SIG-M5 treated with dmso at 0.1 percent for 504 hours (cell line): ENCODE results near the gene AP4E1.
A peak's percentile ranks its signal among the peaks of the same experiment; 100 is the strongest.
"Not testable (repeated sequence)": the region's sequence is repeated elsewhere in the genome, so short reads cannot be mapped to it uniquely, and the experiment has no call there.

Experiments used
- DNase-seq: peaks from one replicate; lab custom pipeline; 2025; ENCODE audit not compliant: unreplicated experiment; lab: John Stamatoyannopoulos, UW

AP4E1 gene

DNA sequence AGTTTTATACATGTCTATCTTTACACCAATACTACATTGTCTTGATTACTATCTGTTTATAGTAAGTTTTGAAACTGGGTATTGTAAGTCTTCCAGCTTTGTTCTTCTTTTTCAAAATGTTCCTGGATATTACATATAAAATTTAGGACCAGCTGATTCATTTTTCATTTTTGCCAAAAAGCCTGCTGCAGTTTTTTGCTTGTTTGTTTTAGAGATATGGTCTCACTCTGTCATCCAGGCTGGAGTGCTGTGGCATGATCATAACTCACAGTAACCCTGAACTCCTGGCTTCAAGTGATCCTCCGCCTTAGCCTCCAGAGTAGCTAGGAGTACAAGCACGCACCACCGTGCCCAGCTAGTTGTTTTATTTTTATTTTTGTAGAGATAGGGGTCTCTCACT is 20.4 kb upstream of the AP4E1 start:
- DNase-seq, result no peak

DNA sequence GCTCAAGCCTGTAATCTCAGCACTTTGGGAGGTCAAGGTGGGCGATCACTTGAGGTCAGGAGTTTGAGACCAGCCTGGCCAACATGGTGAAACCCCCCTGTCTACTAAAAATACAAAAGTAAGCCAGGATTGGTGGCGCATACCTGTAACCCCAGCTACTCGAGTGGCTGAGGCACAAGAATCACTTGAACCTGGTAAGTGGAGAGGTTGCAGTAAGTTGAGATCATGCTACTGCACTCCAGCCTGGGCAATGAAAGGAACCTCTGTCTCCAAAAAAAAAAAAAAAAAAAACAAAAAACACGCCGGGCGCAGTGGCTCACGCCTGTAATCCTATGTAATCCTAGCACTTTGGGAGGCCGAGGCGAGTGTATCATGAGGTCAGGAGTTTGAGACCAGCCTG is 18.9 kb upstream of the AP4E1 start:
- DNase-seq, result no peak

DNA sequence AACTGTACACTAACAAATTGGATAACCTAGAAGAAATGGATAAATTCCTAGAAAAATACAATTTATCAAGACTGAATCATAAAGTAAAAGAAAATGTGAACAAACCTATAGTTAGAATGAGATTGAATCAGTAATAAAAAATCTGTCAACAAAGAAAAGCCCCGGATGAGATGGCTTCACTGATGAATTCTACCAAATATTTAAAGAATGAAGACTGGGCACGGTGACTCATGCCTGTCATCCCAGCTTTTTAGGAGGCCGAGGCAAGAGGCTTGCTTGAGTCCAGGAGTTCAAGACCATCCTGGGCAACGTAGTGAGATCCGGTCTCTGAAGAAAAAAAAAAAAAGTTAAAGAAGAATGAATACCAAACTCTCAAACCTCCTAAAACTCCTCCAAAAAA is 17.7 kb upstream of the AP4E1 start:
- no peak for DNase-seq

DNA sequence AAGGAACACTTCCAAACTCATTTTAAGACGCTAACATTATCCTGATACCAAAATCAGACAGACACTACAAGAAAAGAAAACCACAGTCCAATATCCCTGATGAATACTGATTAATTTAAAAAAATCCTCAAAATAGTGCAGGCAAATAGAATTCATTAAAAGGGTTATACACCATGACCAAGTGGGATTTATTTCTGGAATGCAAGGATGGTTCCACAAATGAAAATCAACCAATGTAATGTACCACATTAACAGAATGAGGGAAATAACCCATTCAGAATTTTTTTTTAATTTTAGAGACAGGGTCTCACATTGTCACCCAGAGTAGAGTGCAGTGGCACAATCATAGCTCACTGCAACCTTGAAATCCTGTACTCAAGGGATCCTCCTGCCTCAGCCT is 17.3 kb upstream of the AP4E1 start:
- no peak for DNase-seq

DNA sequence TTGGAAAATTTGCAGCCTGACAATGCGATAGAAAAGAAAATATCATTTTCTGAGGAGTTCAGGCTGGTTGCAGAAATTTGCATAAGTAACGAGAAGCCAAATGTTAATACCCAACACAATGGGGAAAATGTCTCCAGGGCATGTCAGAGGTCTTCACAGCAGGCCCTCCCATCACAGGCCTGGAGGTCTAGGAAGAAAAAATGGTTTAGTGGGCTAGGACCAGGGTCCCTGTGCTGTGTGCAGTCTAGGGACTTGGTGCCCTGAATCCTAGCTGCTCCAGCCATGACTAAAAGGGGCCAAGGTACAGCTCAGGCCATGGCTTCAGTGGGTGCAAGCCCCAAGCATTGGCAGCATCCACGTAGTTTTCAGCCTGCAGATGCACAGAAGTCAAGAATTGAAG is 14.5 kb upstream of the AP4E1 start:
- DNase-seq, result no peak

DNA sequence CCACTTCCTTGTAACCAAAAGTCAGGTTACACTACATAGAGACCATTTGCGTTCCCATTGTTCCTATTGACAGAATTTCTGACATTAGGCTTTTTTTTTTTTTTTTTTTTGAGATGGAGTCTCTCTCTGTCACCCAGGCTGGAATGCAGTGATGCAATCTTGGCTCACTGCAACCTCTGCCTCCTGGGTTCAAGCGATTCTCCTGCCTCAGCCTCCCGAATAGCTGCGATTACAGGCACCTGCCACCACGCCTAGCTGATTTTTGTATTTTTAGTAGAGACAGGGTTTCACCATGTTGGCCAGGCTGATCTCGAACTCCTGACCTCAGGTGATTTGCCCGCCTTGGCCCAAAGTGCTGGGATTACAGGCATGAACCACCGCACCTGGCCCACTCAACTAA is 7.1 kb upstream of the AP4E1 start:
- not testable (repeated sequence) for DNase-seq

DNA sequence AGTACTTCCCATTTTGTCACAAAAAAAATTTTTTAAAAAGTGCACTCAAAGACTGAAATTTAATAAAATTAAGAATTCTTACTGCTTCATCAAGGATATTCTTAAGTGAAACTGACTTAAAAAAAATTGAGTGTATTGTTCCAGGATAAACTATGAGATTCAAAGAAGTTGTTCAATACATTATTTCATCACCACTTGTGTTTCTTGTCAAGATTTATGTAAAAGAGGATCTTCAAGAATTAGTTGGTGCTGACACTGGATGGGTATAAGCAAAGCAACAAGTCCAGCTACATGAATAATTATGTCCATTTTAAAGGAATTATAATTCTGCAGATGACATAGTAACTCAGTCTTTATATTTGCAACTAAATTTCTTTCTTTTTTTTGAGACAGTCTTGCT is 4.3 kb upstream of the AP4E1 start:
- DNase-seq, result no peak

DNA sequence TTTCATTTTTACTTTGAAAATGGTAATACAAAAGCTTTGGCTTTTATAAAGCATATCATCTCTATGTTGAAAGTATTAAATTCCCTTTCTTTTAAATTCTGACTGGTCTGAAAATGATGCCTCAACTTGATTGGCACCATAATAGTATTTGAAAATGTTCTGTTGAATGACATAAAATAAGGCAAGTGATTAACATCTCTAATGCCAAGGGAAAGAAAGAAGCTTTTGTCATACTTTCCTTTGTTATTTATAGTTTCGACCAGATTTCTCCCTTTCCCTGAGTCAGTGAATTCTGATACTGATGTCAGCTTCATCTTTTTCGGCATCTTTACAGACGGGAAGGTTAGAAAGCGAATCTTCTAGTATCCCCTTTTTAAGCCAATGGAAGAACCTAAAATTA is 3.4 kb upstream of the AP4E1 start:
- no peak for DNase-seq

DNA sequence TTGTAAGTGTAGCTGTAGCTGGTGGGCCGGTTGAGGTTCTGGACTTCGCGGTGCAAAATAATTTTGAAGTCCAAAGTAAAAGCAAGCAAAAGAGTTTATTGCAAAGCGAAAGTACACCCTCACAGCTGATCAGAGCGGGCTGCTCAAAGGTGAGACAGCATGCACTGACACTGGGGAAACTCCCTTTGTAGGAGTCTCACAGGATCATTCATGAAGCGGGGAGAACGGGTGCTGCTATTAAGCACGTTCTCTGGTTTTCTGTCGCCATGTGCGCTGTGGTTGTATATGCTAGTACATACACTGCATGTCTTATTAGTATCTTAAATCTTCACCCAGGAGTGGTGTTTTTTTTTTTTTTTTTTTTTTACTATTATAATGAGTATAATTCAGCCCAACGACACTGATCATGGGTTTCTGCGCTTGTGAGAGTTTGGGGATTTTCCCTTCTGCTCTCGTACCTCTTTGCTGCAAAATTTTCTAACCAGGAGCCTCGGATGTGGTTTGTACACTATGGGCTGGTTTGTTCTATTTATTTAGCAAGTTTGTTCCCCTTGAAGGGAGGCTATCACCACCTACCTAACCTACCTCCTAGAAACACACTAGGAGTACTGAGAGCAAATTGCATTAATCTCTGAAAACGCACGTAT is 1.4 kb upstream of the AP4E1 start:
- DNase-seq, result no peak

DNA sequence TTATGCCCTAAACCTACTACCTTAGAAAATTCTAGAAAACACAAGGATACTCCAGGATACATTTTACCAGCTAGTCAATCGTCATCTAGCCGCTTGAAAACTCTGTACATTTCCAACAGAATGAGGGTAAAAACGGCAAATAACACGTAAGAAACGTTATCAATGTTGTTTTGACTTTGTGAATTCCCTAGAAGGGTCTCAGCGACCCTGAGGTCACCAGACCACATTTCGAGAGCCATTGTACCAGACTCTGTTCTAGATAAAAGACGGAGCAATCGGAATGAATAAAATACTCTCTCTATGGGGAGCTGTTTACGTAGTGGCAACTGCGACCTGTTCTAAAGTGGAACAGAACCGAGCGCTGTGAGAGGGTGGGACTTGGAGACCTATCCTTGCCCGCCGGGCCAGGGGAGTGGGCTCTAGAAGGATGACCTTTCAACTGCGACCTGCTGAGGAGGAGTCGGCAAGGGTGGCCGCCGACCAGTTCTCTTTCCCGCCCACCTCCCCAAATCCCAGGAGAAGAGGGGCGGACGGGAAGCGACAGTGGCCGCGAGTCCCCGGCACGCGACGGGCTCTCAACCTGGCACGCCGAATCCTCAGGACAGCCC is 778 bp upstream of the AP4E1 start:
- peak; percentile 55 for DNase-seq

DNA sequence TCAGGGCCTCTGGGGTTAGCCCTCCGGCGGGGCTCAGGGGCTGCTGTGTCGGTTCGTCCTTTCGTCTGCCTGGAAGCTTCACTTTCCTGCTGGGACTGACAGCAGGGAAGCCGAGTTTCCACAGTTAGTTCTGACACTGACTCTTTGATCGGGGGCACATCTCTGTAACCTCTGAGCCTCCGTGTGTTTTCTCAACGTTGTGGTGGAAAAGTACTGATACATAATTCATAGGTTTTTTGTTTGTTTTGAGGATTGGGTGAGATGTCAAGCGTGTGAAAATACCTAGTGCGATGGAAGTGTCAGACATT is 481 bp downstream of the AP4E1 start:
- no peak for DNase-seq

DNA sequence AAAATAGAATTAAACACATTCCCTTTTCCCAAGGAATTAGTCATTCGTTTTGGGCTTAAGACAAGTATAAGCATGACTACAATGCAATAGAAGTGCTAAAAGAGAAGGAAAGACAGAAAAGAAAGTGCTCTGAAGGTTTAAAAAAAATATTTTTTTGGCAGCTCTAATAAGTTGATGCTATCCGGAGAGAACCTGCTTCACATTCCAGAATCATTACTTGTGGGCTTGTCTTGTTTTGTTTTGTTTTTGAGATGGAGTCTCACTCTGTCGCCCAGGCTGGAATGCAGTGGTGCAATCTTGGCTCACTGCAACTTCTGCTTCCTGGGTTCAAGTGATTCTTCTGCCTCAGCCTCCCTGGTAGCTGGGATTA is 1.9 kb downstream of the AP4E1 start:
- DNase-seq, result not testable (repeated sequence)

DNA sequence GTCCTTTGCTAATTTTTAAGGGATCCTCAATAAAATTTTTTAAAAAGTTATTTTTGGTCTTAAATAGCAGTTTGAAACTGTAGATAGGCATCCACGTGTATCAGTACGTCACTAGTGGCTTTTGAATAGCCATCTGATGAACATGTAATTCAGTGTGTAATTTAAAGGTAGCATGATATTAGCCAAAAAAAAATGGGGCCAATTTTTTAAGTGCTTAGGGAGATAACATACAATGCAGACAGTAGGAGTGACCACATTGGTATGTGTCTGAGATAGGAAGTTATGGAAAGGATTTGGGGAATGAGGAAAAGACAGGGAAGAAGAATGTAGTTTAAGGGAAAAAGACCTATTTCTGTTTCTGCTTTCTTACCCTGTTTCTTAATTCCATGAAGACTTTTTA is 2.5 kb downstream of the AP4E1 start:
- DNase-seq, result no peak

DNA sequence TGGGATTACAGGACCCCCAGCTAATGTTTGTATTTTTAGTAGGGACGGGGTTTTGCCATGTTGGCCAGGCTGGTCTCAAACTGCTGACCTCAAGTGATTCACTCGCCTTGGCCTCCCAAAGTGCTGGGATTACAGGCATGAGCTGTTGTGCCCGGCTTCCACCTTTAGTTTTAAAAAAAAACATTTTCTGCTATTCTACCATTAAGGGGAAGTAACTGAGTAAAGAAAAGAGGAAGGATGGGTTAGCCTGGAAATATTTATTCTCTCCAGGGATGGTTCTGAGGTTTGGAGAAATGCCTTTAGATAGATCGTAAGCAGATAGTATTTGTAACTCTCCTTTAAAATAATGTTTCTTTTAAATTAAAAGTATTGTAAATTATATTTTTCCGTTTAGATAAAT is 3.1 kb downstream of the AP4E1 start:
- DNase-seq, result peak; percentile 79

DNA sequence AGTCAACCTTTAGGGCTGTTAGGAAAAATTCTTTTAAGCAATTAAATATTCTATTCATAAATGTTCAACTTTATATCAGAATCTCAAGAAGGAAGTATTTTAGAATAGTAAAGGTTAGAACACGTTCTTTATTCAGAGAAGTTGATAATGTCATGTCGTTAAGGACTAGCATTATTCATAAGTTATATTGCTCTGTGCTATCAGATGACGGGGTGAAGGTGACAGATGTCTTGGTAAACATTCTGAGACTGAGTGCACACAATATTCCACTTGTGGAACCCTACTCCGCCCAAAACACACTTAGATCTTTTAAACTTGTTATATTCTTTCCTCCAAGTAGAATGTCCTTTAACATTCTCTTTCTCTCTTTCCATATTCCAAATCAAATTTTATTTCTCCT is 7.9 kb downstream of the AP4E1 start:
- no peak for DNase-seq

DNA sequence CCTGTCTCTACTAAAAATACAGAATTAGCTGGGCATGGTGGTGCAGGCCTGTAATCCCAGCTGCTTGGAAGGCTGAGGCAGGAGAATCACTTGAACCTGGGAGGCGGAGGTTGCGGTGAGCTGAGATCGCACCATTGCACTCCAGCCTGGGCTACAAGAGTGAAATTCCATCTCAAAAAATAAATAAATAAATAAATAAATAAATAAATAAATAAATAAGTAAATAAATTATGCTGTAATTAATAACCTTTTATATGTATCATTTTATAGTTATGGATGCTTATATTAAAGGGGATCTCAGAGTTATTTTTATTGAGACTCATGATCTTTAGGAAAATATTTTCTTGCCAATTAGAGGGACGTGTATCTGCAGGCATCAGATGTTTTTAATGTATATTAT is 10.9 kb downstream of the AP4E1 start:
- DNase-seq, result not testable (repeated sequence)

DNA sequence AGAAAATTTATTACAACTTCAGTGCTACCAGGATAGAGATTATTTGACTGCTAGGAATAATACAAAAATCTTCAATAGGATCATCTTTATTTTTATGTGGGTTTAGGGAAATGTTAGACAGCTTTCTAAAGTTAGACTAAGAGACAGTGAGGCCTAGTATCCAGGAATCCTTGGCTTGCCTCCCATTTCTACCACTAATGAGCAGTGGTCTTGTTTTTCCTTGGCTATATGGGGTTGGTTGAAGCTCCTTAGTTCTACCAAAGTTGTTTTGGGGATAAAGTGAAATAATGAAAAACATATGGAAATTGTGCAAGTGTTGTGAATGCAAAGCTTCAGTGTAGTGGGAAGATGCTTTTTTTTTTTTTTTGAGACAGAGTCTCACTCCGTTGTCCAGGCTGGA is 16.8 kb downstream of the AP4E1 start:
- no peak for DNase-seq

DNA sequence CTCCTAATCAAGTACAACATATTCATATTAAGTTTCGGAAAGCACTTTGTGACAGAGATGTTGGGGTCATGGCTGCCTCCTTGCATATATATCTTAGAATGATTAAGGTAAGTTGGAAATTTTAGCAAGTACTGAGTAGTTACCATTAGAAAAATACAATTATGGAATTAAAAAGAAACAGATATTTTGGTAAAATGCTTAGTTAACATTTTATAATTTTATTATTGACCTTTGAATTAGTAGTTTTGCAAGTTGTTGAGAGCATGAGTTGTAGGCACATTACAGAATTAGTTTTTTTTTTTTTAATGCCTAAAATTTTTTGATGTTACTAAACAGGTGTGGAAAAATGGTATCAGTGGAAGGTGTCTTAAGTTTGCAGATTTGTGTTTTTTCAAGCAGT is 20.6 kb downstream of the AP4E1 start:
- no peak for DNase-seq

DNA sequence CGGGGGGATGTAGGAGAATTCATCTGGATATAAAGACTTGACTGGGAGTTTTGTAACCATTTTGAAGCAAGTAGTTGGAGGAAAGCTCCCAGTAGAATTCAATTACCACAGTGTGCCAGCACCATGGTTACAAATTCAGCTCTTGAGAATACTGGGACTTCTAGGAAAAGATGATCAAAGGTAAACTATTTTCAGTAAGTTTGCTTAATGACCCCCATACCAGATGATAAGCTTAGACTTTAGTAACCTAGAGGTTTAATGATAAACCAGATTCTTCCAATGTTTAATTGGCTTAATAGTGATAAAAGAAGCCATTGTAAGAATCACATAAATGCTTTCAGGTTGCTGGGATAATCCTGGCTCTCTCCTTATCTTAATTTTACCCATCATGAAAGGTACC is 22.3 kb downstream of the AP4E1 start:
- no peak for DNase-seq

DNA sequence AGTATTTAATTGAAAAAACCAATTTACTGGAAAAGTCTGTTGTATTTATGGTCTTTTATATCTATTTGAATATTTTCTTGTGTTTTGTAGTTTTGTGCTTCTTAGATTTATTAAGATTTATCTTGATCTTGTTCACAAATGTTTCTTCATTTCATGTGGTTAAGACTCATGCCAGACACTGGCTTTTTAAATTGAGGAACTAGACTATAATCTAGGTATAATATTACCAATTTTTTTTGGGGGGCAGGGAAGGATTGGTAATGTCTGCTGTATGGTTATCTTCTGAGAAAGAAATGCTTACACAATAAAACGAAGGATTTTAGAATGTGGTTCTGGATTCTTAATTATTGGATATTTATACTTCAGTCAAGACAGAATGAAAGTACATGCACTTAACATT is 24.9 kb downstream of the AP4E1 start:
- no peak for DNase-seq

DNA sequence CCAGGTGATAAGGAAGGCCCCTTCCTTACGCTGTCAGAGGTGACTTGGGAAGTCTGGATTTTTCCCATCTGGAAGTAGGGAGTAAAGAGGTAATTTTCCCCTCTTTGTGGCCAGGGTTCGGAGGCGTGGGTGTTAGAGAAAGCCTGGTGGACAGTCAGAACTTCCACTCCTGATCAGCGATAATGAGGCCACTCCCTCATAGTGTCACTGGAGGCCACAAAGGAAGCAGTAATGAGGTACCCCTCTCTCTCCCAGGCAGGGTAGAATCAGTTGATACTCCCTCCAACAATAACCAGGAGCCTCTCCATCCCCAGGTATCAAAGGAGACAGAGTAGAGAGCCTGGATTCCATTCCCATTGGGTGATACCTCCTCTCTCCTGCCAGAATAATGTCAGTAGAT is 30.0 kb downstream of the AP4E1 start:
- DNase-seq, result no peak

DNA sequence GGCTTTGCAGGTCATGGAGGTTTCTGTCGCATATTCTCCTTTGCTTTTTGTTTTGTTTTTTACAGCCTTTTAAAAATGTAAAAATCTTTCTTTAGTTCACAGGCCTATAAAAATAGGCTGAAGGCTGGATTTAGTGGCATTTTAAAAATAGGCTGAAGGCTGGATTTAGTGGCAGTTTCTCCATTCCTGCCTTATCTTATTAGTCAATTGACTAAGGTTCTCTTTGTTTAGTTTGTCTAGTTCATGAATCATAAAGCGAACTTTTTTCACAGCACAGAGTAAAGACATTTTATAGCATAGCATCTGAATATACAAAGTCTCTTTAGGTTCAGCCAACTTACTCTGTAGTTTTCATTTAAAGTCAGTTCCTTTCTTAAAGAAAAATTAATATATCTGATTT is 31.4 kb downstream of the AP4E1 start:
- no peak for DNase-seq

DNA sequence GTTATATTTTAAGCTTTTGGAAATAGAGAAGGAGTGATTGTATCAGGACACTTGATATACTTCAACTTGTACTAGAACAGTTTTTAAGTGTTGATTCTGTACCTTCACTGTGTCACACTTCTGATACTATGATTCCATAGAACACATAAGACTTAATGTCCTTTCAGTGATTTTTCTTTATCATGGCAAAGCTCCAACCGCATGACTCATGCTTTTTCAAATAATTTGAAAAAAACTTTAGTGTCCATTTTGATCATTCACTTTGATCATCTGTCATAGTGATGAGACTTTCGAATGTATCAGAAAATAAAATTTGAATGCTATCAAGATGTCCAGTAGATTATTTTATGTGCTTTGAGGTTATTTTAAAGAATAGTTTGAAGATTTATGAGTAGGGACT is 32.0 kb downstream of the AP4E1 start:
- no peak for DNase-seq

DNA sequence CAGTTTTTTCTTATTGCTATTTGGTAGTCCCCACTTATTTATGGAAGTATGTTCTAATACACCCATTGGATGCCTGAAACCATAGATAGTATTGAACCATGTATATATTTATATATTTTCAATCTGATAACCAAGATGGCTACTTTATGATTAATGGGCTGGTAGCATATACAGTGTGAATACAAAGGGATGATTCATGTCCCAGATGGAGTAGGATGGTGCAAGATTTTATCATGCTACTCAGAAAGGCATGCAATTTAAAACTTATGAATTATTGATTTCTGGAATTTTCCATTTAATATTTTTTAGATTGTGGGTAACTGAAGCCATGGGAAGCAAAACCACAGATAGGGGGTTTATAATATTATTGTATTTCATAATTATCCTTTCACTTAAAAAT is 35.2 kb downstream of the AP4E1 start:
- DNase-seq, result no peak
